ENCODE measurements around the gene PFDN5.
"Not testable (repeated sequence)": the region's sequence is repeated elsewhere in the genome, so short reads cannot be mapped to it uniquely, and the experiment has no call there.

The PFDN5 gene

GRCh38 chr12:53330671-53331070 lies 35.3 kb downstream of the PFDN5 start:
- no peak for DNase-seq

GRCh38 chr12:53332339-53332738 lies 37.0 kb downstream of the PFDN5 start:
- DNase-seq, result not testable (repeated sequence)

GRCh38 chr12:53332744-53333143 lies 37.4 kb downstream of the PFDN5 start:
- DNase-seq, result no peak

GRCh38 chr12:53333289-53333688 lies 37.9 kb downstream of the PFDN5 start:
- no peak for DNase-seq

GRCh38 chr12:53333845-53334244 lies 38.5 kb downstream of the PFDN5 start:
- DNase-seq, result no peak

GRCh38 chr12:53334822-53335221 lies 39.5 kb downstream of the PFDN5 start:
- no peak for DNase-seq

GRCh38 chr12:53336181-53336681 lies 40.9 kb downstream of the PFDN5 start, which contains the start of gene SP7:
Gene SP7 (minus strand): TSS chr12:53336354. CDS start chr12:53335646, 708 bp downstream.
- DNase-seq, result no peak

- DNase-seq, result no peak
Measured at GRCh38 chr12:53338017-53338416, 42.7 kb downstream of the PFDN5 start.

- DNase-seq, result no peak
Measured at GRCh38 chr12:53338916-53339315, 43.6 kb downstream of the PFDN5 start.

- no peak for DNase-seq
Measured at GRCh38 chr12:53340398-53340797, 45.1 kb downstream of the PFDN5 start.

- DNase-seq, result no peak
Measured at GRCh38 chr12:53343449-53343848, 48.1 kb downstream of the PFDN5 start.

GRCh38 chr12:53343969-53344368 lies 48.6 kb downstream of the PFDN5 start:
- DNase-seq, result no peak

GRCh38 chr12:53344487-53344823 lies 49.1 kb downstream of the PFDN5 start:
- DNase-seq, result no peak

- peak; percentile 58 for DNase-seq
Measured at GRCh38 chr12:53344824-53345485, 49.6 kb downstream of the PFDN5 start.

- DNase-seq, result no peak
Measured at GRCh38 chr12:53345486-53346188, 50.3 kb downstream of the PFDN5 start.

- DNase-seq, result no peak
Measured at GRCh38 chr12:53346491-53346890, 51.1 kb downstream of the PFDN5 start.

GRCh38 chr12:53347905-53348304 lies 52.6 kb downstream of the PFDN5 start:
- no peak for DNase-seq
